D721Med (cell line): ENCODE data around the gene FCRL1.

ENCODE experiments used
- DNase-seq: peaks from one replicate; pipeline ENCODE4 v3.0.0; 2011; ENCODE audit warnings: low spot score; ENCODE audit not compliant: insufficient read length
- FAIRE-seq: peaks from 2 replicates; lab custom pipeline; 2011; peaks lifted over from hg19 to GRCh38; lab: Jason Lieb, UNC
- CTCF ChIP-seq: IDR thresholded peaks from 2 replicates; pipeline ENCODE4 v1.5.1; 2012; ENCODE audit warnings: mild to moderate bottlenecking, control low read depth; ENCODE audit not compliant: insufficient read depth; ENCODE audit errors: missing control alignments

Gene FCRL1

GRCh38 chr1:157844089-157844830, 24.3 kb upstream of the FCRL1 start:
- DNase-seq (no peak), FAIRE-seq (no peak)
- TF ChIP-seq CTCF, result no peak

GRCh38 chr1:157842939-157843338, 23.0 kb upstream of the FCRL1 start:
- no peak for DNase-seq
- no peak for FAIRE-seq
- TF ChIP-seq CTCF, result no peak

- TF ChIP-seq CTCF, result no peak
- FAIRE-seq (no peak), DNase-seq (no peak)
Measured at GRCh38 chr1:157841708-157842107, 21.8 kb upstream of the FCRL1 start, which contains the start of gene CD5L. Gene CD5L (minus strand): TSS chr1:157841808. CDS start chr1:157841701, 107 bp downstream.

GRCh38 chr1:157838966-157839365, 19.0 kb upstream of the FCRL1 start:
- no peak for TF ChIP-seq CTCF
- DNase-seq (no peak), FAIRE-seq (no peak)

- TF ChIP-seq CTCF, result no peak
- DNase-seq (no peak), FAIRE-seq (no peak)
Measured at GRCh38 chr1:157834430-157834829, 14.5 kb upstream of the FCRL1 start.

GRCh38 chr1:157833145-157833544, 13.2 kb upstream of the FCRL1 start:
- FAIRE-seq, result no peak
- no peak for TF ChIP-seq CTCF

GRCh38 chr1:157831968-157832626, 12.2 kb upstream of the FCRL1 start:
- FAIRE-seq, result no peak
- DNase-seq, result no peak
- no peak for TF ChIP-seq CTCF

More at GRCh38 chr1:157833145-157833544, 13.2 kb upstream of the FCRL1 start:
- DNase-seq, result no peak
